Right atrium auricular region (tissue), 2 donors: ENCODE measurements around the gene IREB2. TPM values are rescaled to one million over a fixed set of nuclear protein-coding genes. Genes with fewer than 3 reads are reported as not detected.

Source experiments
- DNase-seq: peaks from one replicate; pipeline ENCODE4 v3.0.0-alpha.2; 2019; ENCODE audit warnings: low spot score
- H3K27ac ChIP-seq, 2 donors: fragments of 200-600 bp; sonication (generic); 1 replicate in 1 of 2; 2 replicates in 1 of 2; pipeline ENCODE4 v1.5.1; 2016 to 2019
- H3K27me3 ChIP-seq, 2 donors: fragments of 200-600 bp; sonication (generic); one replicate each; pipeline versions ENCODE4 v1.5.1 to v1.6.0; 2017 to 2019
- H3K36me3 ChIP-seq: fragments of 200-600 bp; sonication (generic); one replicate; pipeline ENCODE4 v1.5.1; 2016
- H3K4me1 ChIP-seq, 2 donors: fragments of 200-600 bp; sonication (generic); one replicate each; pipeline versions ENCODE4 v1.5.1 to v1.6.0; 2017 to 2019
- H3K4me3 ChIP-seq, 2 donors: fragments of 200-600 bp; sonication (generic); 1 replicate in 1 of 2; 2 replicates in 1 of 2; pipeline ENCODE4 v1.5.1; 2017 to 2019; ENCODE audit warnings: mild to moderate bottlenecking in 1 of 2, moderate library complexity in 1 of 2
- H3K9me3 ChIP-seq, 2 donors: fragments of 200-600 bp; sonication (generic); one replicate each; pipeline ENCODE4 v1.5.1; 2019
- total RNA-seq, 2 donors: library from RNA; depleted of rRNA; stranded (reverse); fragments of >200 nt; gene quantifications; one replicate each; pipeline ENCODE4 v1.1.0, GENCODE V29; 2016
- TF ChIP-seq, protein P1 (sequence below), 2 donors: fragments of 200-600 bp; sonication (generic); IDR thresholded peaks; one replicate each; pipeline ENCODE4 v1.5.1; 2019; ENCODE audit warnings: antibody characterized with exemption in 2 of 2

Gene IREB2
- total RNA-seq, 2 donors from 2014 or later = 14.5 to 16.3 TPM

DNA sequence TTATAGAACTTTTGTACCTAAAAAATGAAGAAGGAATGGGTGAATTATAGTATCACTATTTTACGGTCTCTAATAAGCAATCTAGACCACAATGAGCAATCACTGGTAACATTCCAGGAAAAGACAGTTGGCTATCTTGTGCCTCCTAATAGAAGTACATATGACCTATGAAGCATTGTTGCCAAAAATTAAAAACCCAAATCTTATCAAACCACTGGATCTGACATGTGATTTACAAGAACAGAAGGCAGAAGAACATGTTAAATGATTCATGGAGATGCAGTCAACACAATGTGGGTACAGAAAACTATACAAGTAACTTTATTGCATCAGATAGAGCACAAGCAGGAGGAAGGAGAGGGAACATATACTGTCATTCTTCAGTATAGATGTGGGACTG, 54.9 kb downstream of the IREB2 start:
- DNase-seq = no peak
- no peak overlapping the region for H3K27ac ChIP-seq
- no peaks in the 10 kb centered on the region for H3K9me3 ChIP-seq
- no peak overlapping the region for H3K4me3 ChIP-seq
- TF ChIP-seq, protein P1, sequence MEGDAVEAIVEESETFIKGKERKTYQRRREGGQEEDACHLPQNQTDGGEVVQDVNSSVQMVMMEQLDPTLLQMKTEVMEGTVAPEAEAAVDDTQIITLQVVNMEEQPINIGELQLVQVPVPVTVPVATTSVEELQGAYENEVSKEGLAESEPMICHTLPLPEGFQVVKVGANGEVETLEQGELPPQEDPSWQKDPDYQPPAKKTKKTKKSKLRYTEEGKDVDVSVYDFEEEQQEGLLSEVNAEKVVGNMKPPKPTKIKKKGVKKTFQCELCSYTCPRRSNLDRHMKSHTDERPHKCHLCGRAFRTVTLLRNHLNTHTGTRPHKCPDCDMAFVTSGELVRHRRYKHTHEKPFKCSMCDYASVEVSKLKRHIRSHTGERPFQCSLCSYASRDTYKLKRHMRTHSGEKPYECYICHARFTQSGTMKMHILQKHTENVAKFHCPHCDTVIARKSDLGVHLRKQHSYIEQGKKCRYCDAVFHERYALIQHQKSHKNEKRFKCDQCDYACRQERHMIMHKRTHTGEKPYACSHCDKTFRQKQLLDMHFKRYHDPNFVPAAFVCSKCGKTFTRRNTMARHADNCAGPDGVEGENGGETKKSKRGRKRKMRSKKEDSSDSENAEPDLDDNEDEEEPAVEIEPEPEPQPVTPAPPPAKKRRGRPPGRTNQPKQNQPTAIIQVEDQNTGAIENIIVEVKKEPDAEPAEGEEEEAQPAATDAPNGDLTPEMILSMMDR (IDR thresholded peaks at IDR 0.05) = no peak
- no peaks in the 10 kb centered on the region for H3K4me1 ChIP-seq
- peaks cover 57% of the 10 kb centered on the region for H3K36me3 ChIP-seq
- H3K27me3 ChIP-seq = no peaks in the 10 kb centered on the region

DNA sequence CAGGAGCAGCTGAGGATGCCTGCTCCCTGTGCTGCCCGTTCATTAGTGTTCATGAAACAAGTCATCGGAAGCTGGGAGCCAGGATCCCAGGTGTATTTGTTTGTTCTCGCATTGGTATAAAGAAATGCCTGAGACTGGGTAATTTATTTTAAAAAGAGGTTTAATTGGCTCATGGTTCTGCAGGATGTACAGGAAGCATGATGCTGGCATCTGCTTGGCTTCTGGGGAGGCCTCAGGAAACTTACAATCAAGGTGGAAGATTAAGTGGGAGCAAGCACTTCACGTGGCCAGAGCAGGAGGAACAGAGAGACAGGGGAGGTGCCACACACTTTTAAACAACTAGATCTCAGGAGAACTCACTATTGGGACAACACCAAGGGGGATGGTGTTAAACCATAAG, 63.8 kb downstream of the IREB2 start:
- no peaks in the 10 kb centered on the region for H3K4me1 ChIP-seq
- no peak overlapping the region for H3K27ac ChIP-seq
- H3K9me3 ChIP-seq = no peaks in the 10 kb centered on the region
- TF ChIP-seq, protein P1 (IDR thresholded peaks at IDR 0.05) = no peak
- peaks cover 14% of the 10 kb centered on the region for H3K36me3 ChIP-seq
- no peak for DNase-seq
- H3K27me3 ChIP-seq = no peaks in the 10 kb centered on the region
- no peak overlapping the region for H3K4me3 ChIP-seq

DNA sequence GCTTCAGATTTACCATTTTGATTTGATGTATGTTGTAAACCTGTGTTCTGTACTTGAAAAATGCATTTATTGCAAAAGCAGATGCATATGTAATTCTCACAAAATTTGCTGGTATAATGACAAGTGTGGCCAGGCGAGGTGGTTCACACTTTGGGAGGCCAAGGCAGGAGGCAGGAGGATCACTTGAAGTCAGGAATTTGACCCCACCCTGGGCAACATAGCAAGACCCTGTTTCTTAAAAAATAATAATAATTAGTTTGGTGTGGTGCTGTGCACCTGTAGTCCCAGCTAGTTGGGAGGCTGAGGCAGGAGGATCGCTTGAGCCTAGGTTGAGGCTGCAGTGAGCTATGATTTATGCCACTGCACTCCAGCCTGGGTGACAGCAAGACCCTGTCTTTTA, 64.6 kb downstream of the IREB2 start:
- no peak overlapping the region for H3K4me3 ChIP-seq
- H3K27ac ChIP-seq = no peak overlapping the region
- peaks cover 14% of the 10 kb centered on the region for H3K36me3 ChIP-seq
- no peak for DNase-seq
- TF ChIP-seq, protein P1 (IDR thresholded peaks at IDR 0.05) = no peak
- no peaks in the 10 kb centered on the region for H3K9me3 ChIP-seq
- H3K27me3 ChIP-seq = no peaks in the 10 kb centered on the region
- H3K4me1 ChIP-seq = peaks cover 0 to under 1% of the 10 kb centered on the region in 2 donors

DNA sequence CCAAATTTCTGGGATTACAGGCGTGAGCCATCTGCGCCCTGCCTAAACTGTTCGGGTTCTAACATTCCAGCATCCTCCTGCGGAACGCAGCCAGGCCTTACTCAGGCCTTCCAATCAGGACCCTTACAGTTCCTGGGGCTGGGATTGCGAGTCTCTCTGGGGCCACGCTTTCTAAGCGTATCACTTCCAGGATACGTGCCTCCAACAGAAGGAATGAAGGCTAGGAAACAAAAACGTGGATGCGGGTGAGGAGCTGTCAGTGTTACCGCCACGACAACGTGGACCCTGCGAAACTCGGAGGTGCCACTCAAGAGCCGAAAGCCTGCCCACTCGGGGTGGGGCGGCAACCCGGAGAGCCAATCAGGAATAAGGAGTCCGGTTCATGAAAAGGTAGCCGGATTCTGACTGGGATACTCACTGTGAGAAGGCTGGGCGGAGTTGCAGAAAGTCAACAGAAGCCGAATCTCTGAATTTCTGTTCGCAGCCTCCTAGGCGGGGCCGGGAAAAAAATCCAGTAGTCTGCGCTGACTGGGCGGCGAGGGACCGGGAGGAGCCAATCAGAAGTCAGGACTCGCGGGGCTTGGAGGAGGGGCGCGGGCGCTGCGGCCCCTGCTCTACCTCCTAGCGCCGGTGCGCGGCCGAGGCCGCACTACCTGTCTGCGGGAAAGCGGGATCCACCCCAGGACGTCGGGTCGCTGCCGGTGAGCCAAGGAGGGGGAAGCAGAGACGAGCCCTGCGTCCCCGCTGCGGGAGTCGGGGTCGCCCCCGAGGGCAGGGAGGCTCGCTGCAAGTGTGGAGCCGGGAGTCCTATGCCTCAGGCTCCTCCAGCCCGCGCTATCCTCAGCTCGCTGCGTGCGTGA, 69.2 kb downstream of the IREB2 start, which contains the start of gene HYKK:
TSS of gene HYKK (plus strand) at position 607 of the 860 bp plus-strand sequence. CDS start 5,512 bp downstream, outside the sequence.
- TF ChIP-seq, protein P1 (IDR thresholded peaks at IDR 0.05) = peak in 1 of 2 donors; percentile 34
- H3K4me3 ChIP-seq = peak within 1 kb of the TSS; percentile 70 to 86
- no peaks in the 10 kb centered on the region for H3K27me3 ChIP-seq
- no peaks in the 10 kb centered on the region for H3K36me3 ChIP-seq
- H3K9me3 ChIP-seq = no peaks in the 10 kb centered on the region
- DNase-seq = peak; percentile 93
- H3K27ac ChIP-seq = peak within 1 kb of the TSS; percentile 65 to 75
- peaks cover 0 to 9% of the 10 kb centered on the region in 2 donors for H3K4me1 ChIP-seq

DNA sequence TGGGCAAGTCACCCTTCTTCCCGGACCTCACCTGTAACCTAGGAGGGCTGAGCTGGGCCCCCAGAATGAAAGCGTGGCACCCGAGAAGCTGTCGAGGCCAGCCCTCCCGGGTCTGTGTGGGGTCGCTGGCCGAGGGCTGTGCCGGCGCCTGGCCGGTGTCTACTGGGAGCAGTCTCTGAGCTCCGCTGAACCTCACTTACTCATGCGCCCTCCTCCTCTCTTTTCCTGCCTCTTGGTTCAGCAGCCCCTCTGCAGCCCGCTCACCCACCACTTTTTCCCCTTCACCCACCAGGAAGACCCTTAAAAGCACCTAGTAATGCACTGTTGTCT, 69.8 kb downstream of the IREB2 start:
- H3K9me3 ChIP-seq = no peaks in the 10 kb centered on the region
- no peaks in the 10 kb centered on the region for H3K36me3 ChIP-seq
- no peak for DNase-seq
- no peaks in the 10 kb centered on the region for H3K27me3 ChIP-seq
- TF ChIP-seq, protein P1 (IDR thresholded peaks at IDR 0.05) = no peak
- H3K27ac ChIP-seq = peak overlapping the region; percentile 65 to 75
- H3K4me3 ChIP-seq = peak overlapping the region; percentile 70 to 86
- peaks cover 0 to 9% of the 10 kb centered on the region in 2 donors for H3K4me1 ChIP-seq
